Mucosa of gallbladder (tissue), 1 donor: ENCODE measurements around the gene FUT7. TPM values are rescaled to one million over a fixed set of nuclear protein-coding genes. Genes with fewer than 3 reads are reported as not detected.

ENCODE experiments used
- DNase-seq: peaks from one replicate; pipeline ENCODE4 v3.0.0-alpha.2; 2020; ENCODE audit warnings: low spot score
- total RNA-seq: library from RNA; stranded (reverse); gene quantifications from one replicate; pipeline ENCODE4 v1.2.1, GENCODE V29; 2021
- donor health status: DM: no; HTN: no; CAD: no.

Gene FUT7, protein sequence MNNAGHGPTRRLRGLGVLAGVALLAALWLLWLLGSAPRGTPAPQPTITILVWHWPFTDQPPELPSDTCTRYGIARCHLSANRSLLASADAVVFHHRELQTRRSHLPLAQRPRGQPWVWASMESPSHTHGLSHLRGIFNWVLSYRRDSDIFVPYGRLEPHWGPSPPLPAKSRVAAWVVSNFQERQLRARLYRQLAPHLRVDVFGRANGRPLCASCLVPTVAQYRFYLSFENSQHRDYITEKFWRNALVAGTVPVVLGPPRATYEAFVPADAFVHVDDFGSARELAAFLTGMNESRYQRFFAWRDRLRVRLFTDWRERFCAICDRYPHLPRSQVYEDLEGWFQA
- total RNA-seq = 0.26 TPM

DNA sequence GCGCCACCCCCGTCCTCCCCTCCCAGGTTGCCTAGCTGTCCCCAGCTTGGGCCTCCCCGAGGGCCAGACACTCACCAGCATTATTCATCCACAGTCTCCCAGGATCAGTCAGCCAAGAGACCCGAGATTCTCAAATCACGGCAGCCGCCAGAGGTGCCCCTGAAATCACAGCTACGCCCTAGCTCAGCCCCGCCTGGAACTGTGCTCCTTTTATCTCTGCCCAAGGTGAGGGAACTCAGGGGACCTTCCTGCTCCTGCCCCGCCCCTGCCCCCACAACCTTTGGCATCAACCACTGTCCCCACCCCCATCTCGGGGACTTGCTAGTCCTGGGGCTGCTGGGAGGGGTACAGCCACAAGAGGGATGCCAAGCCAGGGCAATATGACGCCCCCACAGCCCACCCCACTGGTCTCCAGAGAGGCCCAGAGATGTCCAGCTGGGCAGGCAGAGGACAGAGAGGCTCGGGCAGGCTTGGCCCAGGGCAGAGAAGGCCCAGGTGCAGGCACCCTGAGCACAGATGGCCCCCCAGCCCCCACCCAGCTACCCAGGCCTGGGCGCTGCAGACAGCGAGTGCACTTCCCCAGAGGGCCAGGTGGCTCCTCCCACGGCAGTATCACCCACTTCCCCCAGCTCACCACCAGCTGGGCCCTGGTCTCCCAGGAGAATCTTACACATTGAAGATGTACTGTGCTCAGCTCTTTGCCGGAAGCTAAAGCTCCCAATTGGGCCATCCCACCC, at the start of gene FUT7:
TSS of gene FUT7 (minus strand) at position 185 of the 737 bp plus-strand sequence. CDS start at position 88, 97 bp downstream.
- no peak for DNase-seq

DNA sequence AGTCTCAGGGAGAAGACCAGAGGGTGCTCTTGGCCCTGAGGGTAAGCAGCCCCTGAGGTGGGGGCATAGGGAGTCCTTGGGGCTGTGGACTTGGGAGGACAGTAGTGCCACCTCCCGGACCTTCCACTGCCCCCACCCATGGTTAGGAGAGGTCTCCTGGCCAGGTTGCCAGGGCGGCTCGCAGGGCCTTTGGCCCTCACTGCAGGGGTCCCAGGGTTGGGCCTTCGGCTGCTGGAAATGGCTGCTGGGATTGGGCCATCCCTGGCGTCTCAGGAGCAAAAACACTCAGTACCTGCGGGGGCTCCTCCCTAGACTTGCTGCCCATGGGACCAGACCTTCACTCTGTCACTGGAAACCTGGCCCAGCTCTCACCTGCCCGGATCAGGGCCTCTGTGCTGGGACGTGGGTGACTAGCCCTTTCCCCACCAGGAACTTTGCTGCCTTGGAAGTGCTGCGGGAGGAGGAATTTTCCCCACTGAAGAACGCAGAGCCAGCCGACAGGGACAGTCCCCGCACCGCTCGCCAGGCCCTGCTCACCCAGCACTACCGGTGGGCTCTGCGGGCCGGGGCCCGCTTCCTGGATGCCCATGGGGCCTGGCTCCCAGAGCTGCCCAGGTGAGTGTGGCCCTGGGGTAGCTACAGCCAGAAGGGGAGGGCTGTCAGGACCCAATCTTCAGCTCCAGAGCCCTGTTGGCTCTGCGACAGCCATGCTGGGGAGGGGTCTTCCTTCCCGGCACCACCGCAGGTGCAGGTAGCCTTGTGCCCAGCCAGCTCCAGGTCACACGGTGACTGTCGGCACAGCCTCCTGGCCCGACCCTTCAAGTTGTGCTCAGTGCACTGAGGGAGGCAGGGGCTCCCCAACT, 48.6 kb upstream of the FUT7 start:
- DNase-seq = no peak

GRCh38 chr9:137079401-137079787, 47.5 kb upstream of the FUT7 start:
- no peak for DNase-seq

- DNase-seq = no peak
Observed at GRCh38 chr9:137078701-137079400, 47.0 kb upstream of the FUT7 start.

DNA sequence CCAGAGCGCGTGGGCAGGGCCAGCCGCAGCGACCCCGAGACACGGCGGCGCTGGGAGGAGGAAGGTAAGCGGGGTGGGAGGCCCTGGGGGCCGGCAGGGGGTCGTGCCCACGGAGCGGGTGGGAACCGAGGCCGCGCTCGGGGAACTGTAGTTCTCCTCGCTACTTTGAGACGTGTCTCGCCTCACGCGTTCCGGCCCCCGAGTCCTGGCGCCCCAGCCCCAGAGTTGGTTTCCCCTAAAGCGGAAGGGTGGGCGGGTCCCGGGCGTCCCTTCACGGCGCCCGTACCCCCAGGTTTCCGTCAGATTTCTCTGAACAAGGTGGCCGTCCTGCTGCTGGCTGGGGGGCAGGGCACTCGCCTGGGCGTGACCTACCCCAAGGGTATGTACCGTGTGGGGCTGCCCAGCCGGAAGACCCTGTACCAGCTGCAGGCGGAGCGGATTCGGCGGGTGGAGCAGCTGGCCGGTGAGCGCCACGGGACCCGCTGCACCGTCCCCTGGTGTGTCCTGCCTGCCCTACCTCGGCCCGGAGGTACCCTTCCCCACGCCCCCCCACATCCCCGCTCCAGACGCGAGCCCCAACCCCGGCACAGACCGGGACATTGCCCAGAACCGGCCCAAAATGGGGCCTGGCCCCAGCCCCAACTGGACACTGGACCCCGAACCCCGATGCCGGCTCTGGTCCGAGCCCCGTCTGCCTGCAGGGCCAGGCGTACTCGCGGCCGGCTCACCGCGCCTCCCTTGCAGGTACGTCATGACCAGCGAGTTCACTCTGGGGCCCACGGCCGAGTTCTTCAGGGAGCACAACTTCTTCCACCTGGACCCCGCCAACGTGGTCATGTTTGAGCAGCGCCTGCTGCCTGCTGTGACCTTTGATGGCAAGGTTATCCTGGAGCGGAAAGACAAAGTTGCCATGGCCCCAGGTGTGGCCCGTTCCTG, 46.1 kb upstream of the FUT7 start:
- no peak for DNase-seq

GRCh38 chr9:137077010-137077747, 45.3 kb upstream of the FUT7 start, which contains the start of gene UAP1L1:
UAP1L1 (plus strand) TSS chr9:137077517; CDS start chr9:137077533, 16 bp downstream.
- DNase-seq = peak; percentile 72

DNA sequence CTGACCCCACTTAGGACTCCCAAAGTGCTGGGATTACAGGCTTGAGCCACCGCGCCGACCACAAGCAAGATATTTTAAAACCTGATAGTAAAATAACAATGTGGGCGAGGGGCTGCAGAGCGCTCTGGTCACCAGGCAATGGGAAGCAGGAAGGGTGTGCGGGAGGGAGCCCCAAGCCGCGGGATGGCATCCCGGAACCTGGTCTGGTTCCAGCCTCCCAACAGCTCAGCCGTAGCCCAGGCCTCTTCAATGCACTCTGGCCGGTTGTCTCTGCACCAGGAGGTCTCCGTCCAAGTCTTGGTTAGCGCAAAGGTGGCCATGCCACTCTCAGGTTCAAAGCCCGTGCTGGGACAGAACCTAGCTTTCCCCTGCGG, 44.7 kb upstream of the FUT7 start:
- no peak for DNase-seq

GRCh38 chr9:137075275-137075775, 43.4 kb upstream of the FUT7 start:
- DNase-seq = no peak

GRCh38 chr9:137074657-137075274, 42.9 kb upstream of the FUT7 start:
- DNase-seq = no peak

DNA sequence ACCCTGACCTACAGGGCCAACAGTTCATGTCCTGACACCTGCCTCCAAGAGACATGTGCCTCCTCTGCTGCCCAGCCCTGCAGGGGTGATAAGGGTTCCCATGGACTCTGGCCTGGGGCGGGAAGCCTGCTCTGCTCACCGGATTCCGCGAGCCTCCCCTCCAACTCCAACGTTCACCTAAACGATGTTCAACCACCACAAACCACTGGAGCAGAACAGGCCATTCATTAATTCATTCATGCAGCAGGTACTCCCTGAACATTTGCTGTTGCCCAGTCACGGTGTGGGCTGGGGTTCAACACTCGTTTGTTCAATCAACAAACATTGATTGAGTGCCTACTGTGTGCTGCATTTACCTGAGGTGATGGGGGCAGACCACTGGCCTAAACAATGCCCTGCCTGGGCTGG, 42.1 kb upstream of the FUT7 start:
- no peak for DNase-seq

- no peak for DNase-seq
Observed at GRCh38 chr9:137071282-137071681, 39.4 kb upstream of the FUT7 start.

- no peak for DNase-seq
Observed at GRCh38 chr9:137070906-137071275, 39.0 kb upstream of the FUT7 start.

GRCh38 chr9:137070201-137070905, 38.5 kb upstream of the FUT7 start, which contains the start of gene SAPCD2:
SAPCD2 (minus strand) TSS chr9:137070557; CDS start chr9:137070460, 97 bp downstream.
- peak; percentile 88 for DNase-seq

- DNase-seq = no peak
Observed at GRCh38 chr9:137069508-137070091, 37.7 kb upstream of the FUT7 start.

- no peak for DNase-seq
Observed at GRCh38 chr9:137068539-137069507, 36.9 kb upstream of the FUT7 start.

GRCh38 chr9:137067860-137068538, 36.1 kb upstream of the FUT7 start:
- DNase-seq = peak; percentile 82
